22Rv1 (cell line): ENCODE data around the gene EFCAB13.

ENCODE experiments used
- CTCF ChIP-seq: fragments of 450-650 bp; IDR thresholded peaks from 2 replicates; pipeline ENCODE4 v1.5.1; 2017; ENCODE audit warnings: mild to moderate bottlenecking
- ZFX ChIP-seq: fragments of 450-650 bp; IDR thresholded peaks from 2 replicates; pipeline ENCODE4 v1.6.1; 2017; ENCODE audit warnings: antibody characterized with exemption, borderline replicate concordance

DNA sequence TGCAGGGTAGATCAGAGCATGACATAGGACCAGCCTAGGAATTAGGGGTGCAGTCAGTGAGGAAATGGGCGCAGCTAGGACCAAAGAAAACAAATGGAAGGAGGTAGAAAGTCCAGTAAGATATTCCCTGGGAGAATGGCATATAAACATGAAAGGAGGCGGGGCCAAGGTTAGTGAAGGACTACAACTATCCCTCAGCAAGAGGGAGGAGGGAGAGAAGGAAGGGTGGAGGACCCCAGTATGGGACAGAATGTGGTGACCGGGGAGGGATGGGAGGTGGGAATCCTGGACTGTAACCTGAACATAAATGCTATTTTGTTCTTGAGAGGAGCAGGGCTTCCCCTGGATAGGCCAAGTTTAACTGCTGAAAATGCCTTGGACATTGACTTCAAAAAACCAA, 47.3 kb upstream of the EFCAB13 start:
- TF ChIP-seq CTCF = no peak
- TF ChIP-seq ZFX = no peak
